Measurements from ENCODE around the gene KIAA1217.
"Not testable (repeated sequence)": the region's sequence is repeated elsewhere in the genome, so short reads cannot be mapped to it uniquely, and the experiment has no call there.

Gene KIAA1217

DNA sequence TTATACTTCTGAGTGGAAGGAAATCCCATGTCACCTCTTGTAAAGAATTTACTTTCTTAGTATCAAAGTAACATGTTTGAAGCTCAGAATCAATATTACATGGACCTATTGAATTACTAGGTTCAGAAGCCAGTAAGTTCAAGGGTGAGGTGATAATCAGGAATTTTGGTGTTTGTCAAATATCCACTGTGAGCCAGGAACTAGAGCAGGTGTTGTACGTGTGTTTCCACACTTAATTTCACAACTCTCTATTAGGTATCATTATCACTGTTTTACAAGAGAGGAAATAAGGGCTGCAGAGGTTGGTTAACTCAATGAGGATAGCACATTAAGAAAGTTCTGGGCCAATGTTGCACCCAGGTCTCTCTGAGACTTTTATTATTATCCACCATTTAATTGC is 130.4 kb downstream of the KIAA1217 start:
- no peak for DNase-seq

DNA sequence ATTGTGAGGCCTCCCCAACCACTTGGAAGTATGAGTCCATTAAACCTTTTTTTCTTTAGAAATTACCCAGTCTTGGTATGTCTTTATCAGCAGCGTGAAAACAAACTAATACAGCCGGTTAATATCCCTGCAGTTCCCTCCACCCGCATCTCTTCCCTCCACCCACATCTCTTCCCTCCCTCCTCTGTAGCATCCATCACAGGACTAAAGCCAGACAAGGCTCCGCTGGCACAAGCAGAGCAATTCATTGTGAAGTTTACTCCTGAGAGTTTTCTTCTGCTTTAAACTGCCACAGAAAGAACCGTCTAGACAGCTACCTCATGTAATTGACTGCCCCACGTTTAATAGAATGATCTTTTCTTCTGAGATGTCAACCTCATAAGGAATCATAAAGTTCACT is 131.5 kb downstream of the KIAA1217 start:
- DNase-seq, result no peak

GRCh38 chr10:24340883-24341282 is 131.9 kb downstream of the KIAA1217 start:
- no peak for DNase-seq

DNA sequence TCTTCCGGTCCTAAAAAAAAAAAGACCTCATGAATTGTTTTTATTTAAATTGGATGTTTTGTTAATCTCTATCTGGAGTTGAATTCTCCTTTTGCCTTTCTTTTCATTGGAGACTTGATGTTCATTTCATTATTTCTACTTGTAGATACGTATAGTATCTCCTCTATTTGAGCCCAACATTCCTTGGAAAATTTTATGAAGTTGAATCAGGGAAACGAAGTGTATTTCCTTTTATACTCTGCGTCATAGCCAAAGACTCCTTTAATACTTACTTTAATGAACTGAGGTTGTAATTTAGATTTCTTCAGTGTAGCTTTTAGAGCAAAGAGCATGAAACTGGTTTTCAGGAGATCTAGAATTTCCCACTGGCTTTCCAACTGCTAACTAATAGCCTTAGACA is 132.4 kb downstream of the KIAA1217 start:
- no peak for DNase-seq

DNA sequence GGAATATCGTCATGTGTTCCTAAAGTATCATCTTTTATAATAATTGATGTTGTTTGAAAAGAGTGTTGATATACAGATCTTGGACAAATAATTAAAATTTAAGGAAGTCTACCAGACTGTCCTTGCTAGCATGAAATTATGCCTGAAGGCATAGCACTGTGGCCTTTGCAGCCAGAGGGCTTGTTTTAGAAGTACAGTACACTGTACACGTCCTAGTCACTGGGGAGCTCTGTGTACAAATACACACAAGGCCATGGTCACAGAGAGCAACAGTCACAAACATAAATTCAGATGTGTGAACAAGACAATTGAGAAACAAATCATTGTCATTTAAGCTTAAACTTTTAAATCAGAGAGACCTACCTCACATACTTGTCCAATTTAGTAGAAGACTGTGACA is 133.0 kb downstream of the KIAA1217 start:
- DNase-seq, result no peak

DNA sequence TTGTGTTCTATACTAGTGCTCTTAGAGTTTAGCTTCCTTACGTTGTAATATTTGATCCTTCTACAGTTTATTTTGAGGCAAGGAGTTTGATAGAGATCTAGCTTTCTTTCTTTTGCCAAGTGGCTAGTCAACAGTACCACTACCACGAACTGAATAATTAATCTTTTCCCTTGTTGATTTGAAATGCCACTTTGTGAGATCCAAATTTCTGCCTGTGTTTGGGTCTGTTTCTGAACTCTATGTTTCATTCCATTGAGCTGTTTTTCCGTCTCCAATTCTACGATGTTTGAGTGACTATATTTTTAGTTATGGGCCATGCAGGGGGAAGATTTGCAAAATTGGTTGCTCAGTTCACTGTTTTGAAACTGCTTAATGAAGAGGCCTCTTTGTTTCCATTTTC is 134.7 kb downstream of the KIAA1217 start:
- no peak for DNase-seq

DNA sequence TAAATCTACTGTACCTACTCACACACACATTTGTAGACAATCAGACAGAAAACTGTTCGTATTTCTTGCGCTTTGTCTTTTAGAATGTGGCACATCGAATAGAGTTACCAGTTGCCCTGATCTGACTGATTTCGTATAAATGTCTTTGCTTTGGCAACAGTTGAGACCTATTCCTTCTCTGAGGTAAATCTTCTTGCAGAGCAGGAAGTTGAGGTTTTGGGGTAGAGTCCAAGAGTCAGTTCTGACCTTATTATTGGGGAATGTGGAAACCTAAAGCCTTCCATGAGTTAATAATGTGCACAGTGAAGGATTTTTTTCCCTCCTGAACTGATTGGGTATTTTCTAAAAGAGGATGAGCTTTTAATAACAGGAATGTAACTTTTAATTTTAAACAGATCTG is 135.3 kb downstream of the KIAA1217 start:
- DNase-seq, result no peak

- no peak for DNase-seq
These were observed 135.9 kb downstream of the KIAA1217 start for GRCh38 chr10:24344695-24345463.

GRCh38 chr10:24346877-24347519 is 138.1 kb downstream of the KIAA1217 start:
- DNase-seq, result no peak

DNA sequence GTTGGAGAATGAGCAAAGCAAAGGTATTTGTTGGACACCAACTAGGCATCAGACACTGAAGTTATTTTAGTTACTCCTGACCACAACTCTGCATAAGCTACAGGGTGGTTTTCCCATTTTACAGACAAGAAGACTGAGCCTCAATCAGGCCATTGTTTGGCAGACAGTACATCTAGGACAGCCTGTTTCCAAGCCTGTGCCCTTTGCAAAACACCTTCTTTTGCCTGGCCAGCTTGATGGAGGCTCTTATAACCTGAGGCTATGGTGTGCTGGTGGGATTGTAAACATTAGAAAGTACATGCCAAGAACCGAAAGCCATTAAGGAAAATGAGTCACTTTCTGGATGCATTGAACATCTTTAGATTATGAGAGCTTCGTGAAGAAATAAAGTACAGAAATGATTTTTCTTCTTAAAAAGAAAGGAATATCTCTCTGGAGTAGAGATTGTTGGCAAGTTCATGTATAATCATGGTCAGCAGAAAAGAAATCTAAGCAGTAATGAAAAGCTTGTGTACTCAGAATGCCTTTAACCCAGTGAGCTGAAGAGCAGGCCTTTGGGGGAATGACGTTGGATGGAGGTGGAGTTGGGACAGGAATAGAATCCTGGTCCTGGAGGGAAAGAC is 140.6 kb downstream of the KIAA1217 start:
- DNase-seq, result no peak

DNA sequence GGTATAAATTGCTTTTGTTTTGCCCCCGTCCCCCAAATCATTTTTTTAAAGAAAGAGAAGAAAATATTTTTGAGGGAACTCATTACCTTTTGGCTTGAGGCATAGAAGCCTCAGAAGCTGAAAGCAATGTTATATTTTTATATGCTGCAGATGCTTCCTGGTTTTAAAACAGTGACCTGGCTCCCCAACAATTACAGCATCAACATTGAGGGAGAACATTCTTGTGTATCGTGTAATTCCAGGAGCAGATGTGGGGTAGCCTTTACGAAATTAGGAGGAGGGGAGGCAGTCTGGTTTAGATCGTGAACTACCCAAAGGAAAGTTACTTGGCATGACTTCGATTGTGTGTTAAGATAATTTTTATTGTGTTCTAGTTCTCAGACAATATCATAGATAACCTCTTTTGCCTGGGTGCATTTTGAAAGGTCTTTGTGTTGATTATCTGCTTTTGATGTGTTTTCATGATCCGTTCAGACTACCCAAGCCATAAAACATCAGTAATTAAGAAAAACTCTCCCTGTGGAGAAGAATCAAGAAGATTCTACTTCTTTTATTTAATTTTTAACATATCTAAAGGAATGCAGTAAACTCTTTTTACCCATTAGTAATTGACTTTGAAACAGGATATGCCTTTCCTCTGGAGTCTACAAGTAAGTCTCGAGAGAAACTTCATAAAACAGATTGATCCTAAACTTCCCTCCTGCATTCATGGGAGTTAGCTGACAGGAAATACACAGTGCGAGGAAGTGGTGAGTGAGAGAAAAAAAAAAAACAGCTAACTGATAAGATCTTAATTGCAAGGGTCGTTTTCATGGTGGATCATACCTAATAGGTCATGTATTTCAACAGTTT is 141.4 kb downstream of the KIAA1217 start:
- no peak for DNase-seq

DNA sequence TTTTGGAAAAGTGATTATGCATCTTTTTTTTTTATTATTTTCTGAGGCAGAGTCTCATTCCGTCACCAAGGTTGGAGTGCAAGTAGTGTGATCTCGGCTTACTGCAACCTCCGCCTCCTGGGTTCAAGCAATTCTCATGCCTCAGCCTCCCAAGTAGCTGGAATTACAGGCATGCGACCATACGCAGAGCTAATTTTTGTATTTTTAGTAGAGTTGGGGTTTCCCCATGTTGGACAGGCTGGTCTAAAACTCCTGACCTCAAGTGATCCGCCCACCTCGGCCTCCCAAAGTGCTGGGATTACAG is 141.9 kb downstream of the KIAA1217 start:
- not testable (repeated sequence) for DNase-seq

GRCh38 chr10:24351961-24352360 is 143.0 kb downstream of the KIAA1217 start:
- DNase-seq, result no peak

- DNase-seq, result no peak
These were observed 143.5 kb downstream of the KIAA1217 start for GRCh38 chr10:24352399-24352798.

DNA sequence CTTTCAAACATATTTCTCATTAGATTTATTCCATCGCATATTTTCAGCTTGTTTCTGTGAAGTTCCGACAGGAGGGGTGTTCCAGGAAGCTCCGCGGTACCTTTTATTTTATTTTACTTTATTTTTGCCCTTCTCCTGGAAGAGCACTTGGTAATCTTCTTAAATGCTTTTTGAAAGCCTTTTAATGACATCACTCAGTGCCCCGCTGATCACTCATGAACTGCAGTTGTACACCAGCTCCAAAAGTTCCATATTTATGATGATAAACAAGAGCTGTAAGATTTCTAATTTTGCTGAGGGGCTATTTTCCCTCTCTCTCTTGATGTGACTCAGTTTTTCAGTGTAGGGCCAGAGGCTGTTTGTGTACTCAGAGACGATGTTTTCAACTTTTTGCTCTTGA is 144.4 kb downstream of the KIAA1217 start:
- DNase-seq, result no peak

DNA sequence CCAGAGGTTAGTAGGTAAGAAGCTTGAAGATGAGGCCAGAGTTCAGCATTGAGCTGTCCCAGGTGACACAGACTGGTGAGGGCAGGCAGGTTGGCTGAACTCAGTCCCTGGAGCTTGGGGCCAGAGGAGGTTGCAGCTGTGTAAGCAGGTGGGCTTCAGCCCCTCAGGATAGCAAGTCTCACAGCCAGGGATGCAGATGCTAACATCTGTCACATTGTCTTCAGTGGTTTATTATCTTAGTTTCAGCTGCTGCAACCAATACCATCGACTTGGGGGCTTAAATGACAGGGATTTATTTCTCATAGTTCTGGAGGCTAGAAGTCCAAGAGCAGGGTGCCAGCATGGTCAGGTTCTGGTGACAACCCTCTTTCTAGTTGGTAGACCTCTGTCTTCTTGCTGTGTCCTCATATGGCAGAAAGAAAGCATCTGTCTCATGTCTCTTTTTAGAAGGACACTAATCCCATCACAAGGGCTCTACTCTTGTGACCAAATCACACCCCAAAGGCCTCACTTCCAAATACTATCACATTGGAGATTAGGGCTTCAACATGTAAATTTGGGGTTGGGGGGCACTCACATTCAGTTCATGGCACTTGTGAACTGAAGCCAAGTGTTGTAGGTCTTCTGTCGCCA is 146.2 kb downstream of the KIAA1217 start:
- no peak for DNase-seq

GRCh38 chr10:24357344-24358004 is 148.5 kb downstream of the KIAA1217 start:
- no peak for DNase-seq

DNA sequence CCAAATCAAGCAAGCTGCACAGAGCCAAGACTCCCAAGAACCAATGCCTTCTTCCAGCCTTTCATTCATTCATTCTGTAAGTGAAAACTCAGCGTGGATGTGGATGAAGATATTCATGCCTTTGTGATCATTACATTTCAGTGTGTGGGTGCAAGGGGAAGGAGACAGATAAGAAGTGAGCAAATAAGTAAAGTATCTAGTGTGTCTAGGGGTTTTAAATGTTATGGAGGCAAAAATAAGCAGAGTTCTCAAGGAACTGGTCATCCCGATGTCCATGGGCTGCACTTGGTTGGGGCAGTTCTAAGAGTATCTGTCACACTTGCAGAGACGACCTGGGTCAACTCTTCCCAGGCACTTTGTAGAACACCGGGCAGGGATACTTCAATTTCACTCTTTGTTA is 149.1 kb downstream of the KIAA1217 start:
- no peak for DNase-seq

GRCh38 chr10:24360282-24361127 is 151.6 kb downstream of the KIAA1217 start:
- DNase-seq, result peak; percentile 57

GRCh38 chr10:24363070-24363469 is 154.1 kb downstream of the KIAA1217 start:
- no peak for DNase-seq

- DNase-seq, result no peak
These were observed 158.8 kb downstream of the KIAA1217 start for GRCh38 chr10:24367688-24368087.
